Activated CD8-positive, alpha-beta memory T cell treated with anti-CD3 and anti-CD28 coated beads for 4 hours (primary cell): ENCODE measurements around the gene CCL21.
"Not testable (repeated sequence)": the region's sequence is repeated elsewhere in the genome, so short reads cannot be mapped to it uniquely, and the experiment has no call there.

Experiments used
- DNase-seq, 2 donors: peaks; one replicate each; pipeline ENCODE4 v3.0.0-alpha.2; 2020; ENCODE audit warnings: low read depth in 2 of 2

Gene CCL21

GRCh38 chr9:34710023-34710422, at the start of gene CCL21:
TSS of gene CCL21 (minus strand) at chr9:34710136. CDS start at chr9:34710066, 70 bp downstream.
- DNase-seq = no peak

- no peak for DNase-seq
Observed at GRCh38 chr9:34759432-34760134, 49.6 kb upstream of the CCL21 start.

GRCh38 chr9:34750320-34750719, 40.4 kb upstream of the CCL21 start:
- DNase-seq = not testable (repeated sequence)

GRCh38 chr9:34746526-34746925, 36.6 kb upstream of the CCL21 start:
- no peak for DNase-seq

GRCh38 chr9:34744295-34745221, 34.6 kb upstream of the CCL21 start:
- no peak for DNase-seq

- no peak for DNase-seq
Observed at GRCh38 chr9:34742710-34743109, 32.8 kb upstream of the CCL21 start.

- DNase-seq = no peak
Observed at GRCh38 chr9:34741628-34742027, 31.7 kb upstream of the CCL21 start.

- DNase-seq = not testable (repeated sequence)
Observed at GRCh38 chr9:34740176-34740575, 30.2 kb upstream of the CCL21 start.

GRCh38 chr9:34737677-34738260, 27.8 kb upstream of the CCL21 start:
- no peak for DNase-seq

- no peak for DNase-seq
Observed at GRCh38 chr9:34734720-34735119, 24.8 kb upstream of the CCL21 start.

- no peak for DNase-seq
Observed at GRCh38 chr9:34732886-34733285, 22.9 kb upstream of the CCL21 start.

GRCh38 chr9:34732478-34732877, 22.5 kb upstream of the CCL21 start:
- no peak for DNase-seq

GRCh38 chr9:34723141-34723540, 13.2 kb upstream of the CCL21 start:
- no peak for DNase-seq

GRCh38 chr9:34719769-34720025, 9.8 kb upstream of the CCL21 start:
- not testable (repeated sequence) for DNase-seq

GRCh38 chr9:34719021-34719768, 9.3 kb upstream of the CCL21 start:
- DNase-seq = no peak

GRCh38 chr9:34717996-34718614, 8.2 kb upstream of the CCL21 start:
- DNase-seq = no peak

- no peak for DNase-seq
Observed at GRCh38 chr9:34716711-34717110, 6.8 kb upstream of the CCL21 start.

- DNase-seq = no peak
Observed at GRCh38 chr9:34715639-34716215, 5.8 kb upstream of the CCL21 start.

GRCh38 chr9:34714007-34714406, 4.1 kb upstream of the CCL21 start:
- no peak for DNase-seq

GRCh38 chr9:34712140-34712539, 2.2 kb upstream of the CCL21 start:
- DNase-seq = no peak
